BE2C (cell line): ENCODE measurements around the gene PNLIP. TPM values are rescaled to one million over a fixed set of nuclear protein-coding genes. Genes with fewer than 3 reads are reported as not detected.
A peak's percentile ranks its signal among the peaks of the same experiment; 100 is the strongest.

Experiments
- DNase-seq: peaks from one replicate; pipeline ENCODE4 v3.0.0-alpha.2; 2020
- H3K27me3 ChIP-seq: fragments of 250-450 bp; sonication (Bioruptor Pico); 2 replicates; pipeline ENCODE4 v1.5.1; 2020; ENCODE audit warnings: mild to moderate bottlenecking
- H3K36me3 ChIP-seq: fragments of 250-450 bp; sonication (Bioruptor Pico); 2 replicates; pipeline ENCODE4 v1.5.1; 2020; ENCODE audit warnings: mild to moderate bottlenecking
- H3K4me1 ChIP-seq: fragments of 250-450 bp; sonication (Bioruptor Pico); 2 replicates; pipeline ENCODE4 v1.5.1; 2020
- H3K4me3 ChIP-seq: 2 replicates; pipeline ENCODE4 v1.5.1; 2011; ENCODE audit warnings: low read depth, low read length
- H3K9me3 ChIP-seq: fragments of 250-450 bp; sonication (Bioruptor Pico); 2 replicates; pipeline ENCODE4 v1.5.1; 2020
- CTCF ChIP-seq: IDR thresholded peaks from 2 replicates; pipeline ENCODE4 v1.5.1; 2012; ENCODE audit warnings: mild to moderate bottlenecking, low read depth, low read length
- polyA plus RNA-seq: library from polyadenylated mRNA; unstranded; fragments of >200 nt; gene quantifications from one replicate; pipeline ENCODE4 v1.2.1, GENCODE V29; 2012; ENCODE audit warnings: low read depth, missing spikeins; ENCODE audit not compliant: insufficient read length, insufficient read depth

The PNLIP gene
- not detected for polyA plus RNA-seq

- H3K9me3 ChIP-seq, result no peaks in the 10 kb centered on the region
- no peaks in the 10 kb centered on the region for H3K27me3 ChIP-seq
- H3K36me3 ChIP-seq, result no peaks in the 10 kb centered on the region
- DNase-seq, result no peak
- no peak within 1 kb of the TSS for H3K4me3 ChIP-seq
- no peak for TF ChIP-seq CTCF
- no peaks in the 10 kb centered on the region for H3K4me1 ChIP-seq
These were observed at the start of gene PNLIP for GRCh38 chr10:116545756-116546155. PNLIP (plus strand) TSS chr10:116545931; CDS start chr10:116546093, 162 bp downstream.

- TF ChIP-seq CTCF, result no peak
- Histone ChIP-seq H3K36me3 (no peaks in the 10 kb centered on the region), H3K9me3 (no peaks in the 10 kb centered on the region), H3K4me1 (no peaks in the 10 kb centered on the region), H3K4me3 (no peak overlapping the region), H3K27me3 (no peaks in the 10 kb centered on the region)
- no peak for DNase-seq
These were observed 40.9 kb upstream of the PNLIP start for GRCh38 chr10:116504786-116505185.

- H3K27me3 ChIP-seq, result no peaks in the 10 kb centered on the region
- no peaks in the 10 kb centered on the region for H3K4me1 ChIP-seq
- no peaks in the 10 kb centered on the region for H3K9me3 ChIP-seq
- H3K4me3 ChIP-seq, result no peak overlapping the region
- no peak for TF ChIP-seq CTCF
- H3K36me3 ChIP-seq, result no peaks in the 10 kb centered on the region
- DNase-seq, result no peak
These were observed 35.2 kb upstream of the PNLIP start for GRCh38 chr10:116510565-116510964.

GRCh38 chr10:116511365-116511764 lies 34.4 kb upstream of the PNLIP start:
- DNase-seq, result no peak
- Histone ChIP-seq H3K36me3 (no peaks in the 10 kb centered on the region), H3K4me1 (no peaks in the 10 kb centered on the region), H3K4me3 (no peak overlapping the region), H3K27me3 (no peaks in the 10 kb centered on the region), H3K9me3 (no peaks in the 10 kb centered on the region)
- no peak for TF ChIP-seq CTCF

GRCh38 chr10:116521424-116522290 lies 24.1 kb upstream of the PNLIP start:
- H3K4me1 ChIP-seq, result no peaks in the 10 kb centered on the region
- H3K27me3 ChIP-seq, result no peaks in the 10 kb centered on the region
- H3K4me3 ChIP-seq, result no peak overlapping the region
- TF ChIP-seq CTCF, result peak; percentile 69
- H3K9me3 ChIP-seq, result no peaks in the 10 kb centered on the region
- DNase-seq, result peak; percentile 25
- H3K36me3 ChIP-seq, result no peaks in the 10 kb centered on the region

- no peaks in the 10 kb centered on the region for H3K27me3 ChIP-seq
- no peak for DNase-seq
- no peak for TF ChIP-seq CTCF
These were observed 22.8 kb upstream of the PNLIP start for GRCh38 chr10:116522803-116523381.

More at GRCh38 chr10:116522803-116523381, 22.8 kb upstream of the PNLIP start:
- H3K4me3 ChIP-seq, result no peak overlapping the region
- no peaks in the 10 kb centered on the region for H3K9me3 ChIP-seq
- no peaks in the 10 kb centered on the region for H3K36me3 ChIP-seq
- no peaks in the 10 kb centered on the region for H3K4me1 ChIP-seq
